ENCODE measurements around the gene SLK.

GRCh38 chr10:103939522-103939921 lies 27.4 kb upstream of the SLK start:
- TF ChIP-seq POLR2A (IDR thresholded peaks at IDR 0.05; ENCODE audit: low read depth, low read length) (no peak), CTCF (IDR thresholded peaks at IDR 0.05; ENCODE audit: extremely low read depth in 1 of 2, insufficient read depth in 1 of 2, low read depth in 1 of 2, low read length in 2 of 2) (no peak), MAX (IDR thresholded peaks at IDR 0.05; ENCODE audit: insufficient read depth, insufficient read length) (no peak), MYC (IDR thresholded peaks at IDR 0.05; ENCODE audit: low read depth, low read length) (no peak), EZH2 (IDR thresholded peaks at IDR 0.05; ENCODE audit: borderline replicate concordance, low read depth, low read length, severe bottlenecking) (no peak), POLR2AphosphoS5 (IDR thresholded peaks at IDR 0.05; ENCODE audit: insufficient read depth, low read depth, low read length) (no peak), JUN (IDR thresholded peaks at IDR 0.05; ENCODE audit: borderline replicate concordance, insufficient read depth, insufficient read length, low read depth) (no peak), FOS (IDR thresholded peaks at IDR 0.05; ENCODE audit: borderline replicate concordance, insufficient read depth, low read length) (no peak)

Data from endothelial cell of umbilical vein (primary cell).